DOHH2 (cell line): ENCODE measurements around the gene SPART.
"Not testable (repeated sequence)": the region's sequence is repeated elsewhere in the genome, so short reads cannot be mapped to it uniquely, and the experiment has no call there.

Experiments used
- H3F3A ChIP-seq: fragments of 200-600 bp; sonication (generic), shearing (Covaris generic); 2 replicates; pipeline ENCODE4 v1.6.0; 2016; ENCODE audit warnings: antibody characterized with exemption, mild to moderate bottlenecking; ENCODE audit not compliant: control insufficient read depth, insufficient read depth
- H3K27ac ChIP-seq: fragments of 200-600 bp; sonication (generic); 2 replicates; pipeline ENCODE4 v1.5.1; 2014; ENCODE audit warnings: low read depth, mild to moderate bottlenecking, low read length, moderate library complexity
- H3K27me3 ChIP-seq: fragments of 200-600 bp; sonication (generic); 2 replicates; pipeline ENCODE4 v1.6.1; 2014; ENCODE audit warnings: mild to moderate bottlenecking, low read length, mixed read lengths; ENCODE audit not compliant: control insufficient read depth
- H3K36me3 ChIP-seq: fragments of 200-600 bp; sonication (generic); 2 replicates; pipeline ENCODE4 v1.6.1; 2014; ENCODE audit warnings: mild to moderate bottlenecking, low read length, moderate library complexity, mixed read lengths; ENCODE audit not compliant: control insufficient read depth
- H3K4me1 ChIP-seq: fragments of 200-600 bp; sonication (generic); 2 replicates; pipeline ENCODE4 v1.6.1; 2014; ENCODE audit warnings: mild to moderate bottlenecking, low read length, mixed read lengths; ENCODE audit not compliant: control insufficient read depth
- H3K4me2 ChIP-seq: fragments of 200-600 bp; sonication (generic); 2 replicates; pipeline ENCODE4 v1.6.0; 2014; ENCODE audit warnings: mild to moderate bottlenecking, low read length, moderate library complexity
- H3K4me3 ChIP-seq: fragments of 200-600 bp; sonication (generic); 2 replicates; pipeline ENCODE4 v1.5.1; 2014; ENCODE audit warnings: mild to moderate bottlenecking, low read length, mixed read lengths
- H3K79me2 ChIP-seq: fragments of 200-600 bp; sonication (generic); 2 replicates; pipeline ENCODE4 v1.6.1; 2014; ENCODE audit warnings: mild to moderate bottlenecking, low read length, mixed read lengths; ENCODE audit not compliant: control insufficient read depth
- H3K9me2 ChIP-seq: fragments of 200-600 bp; sonication (generic); replicated peaks from 2 replicates; pipeline ENCODE4 v1.6.1; 2014; ENCODE audit warnings: mild to moderate bottlenecking, low read length, mixed read lengths; ENCODE audit not compliant: control insufficient read depth
- H3K9me3 ChIP-seq: fragments of 200-600 bp; sonication (generic); 2 replicates; pipeline ENCODE4 v1.6.1; 2014; ENCODE audit warnings: antibody characterized with exemption, low read length, mixed read lengths; ENCODE audit not compliant: control insufficient read depth, insufficient read depth
- H4K20me1 ChIP-seq: fragments of 200-600 bp; sonication (generic); 2 replicates; pipeline ENCODE4 v1.6.0; 2014; ENCODE audit warnings: low read depth, mild to moderate bottlenecking, antibody characterized with exemption, low read length, moderate library complexity; ENCODE audit not compliant: control insufficient read depth, insufficient read depth
- CTCF ChIP-seq: fragments of 200-600 bp; sonication (generic); IDR thresholded peaks from one replicate; pipeline ENCODE4 v1.5.1; 2014; ENCODE audit warnings: antibody characterized with exemption, mild to moderate bottlenecking, low read depth, low read length; ENCODE audit not compliant: poor library complexity, severe bottlenecking
- EZH2phosphoT487 ChIP-seq: fragments of 200-600 bp; sonication (generic); IDR thresholded peaks from 2 replicates; pipeline ENCODE4 v1.6.1; 2017; ENCODE audit warnings: borderline replicate concordance, mild to moderate bottlenecking, antibody characterized with exemption, low read length, moderate library complexity, mixed read lengths

SPART gene

GRCh38 chr13:36337938-36338641, 8.1 kb downstream of the SPART start:
- Histone ChIP-seq H3K4me3 (no peak overlapping the region), H3K36me3 (no peaks in the 10 kb centered on the region), H3K27ac (no peak overlapping the region), H3K79me2 (no peaks in the 10 kb centered on the region), H4K20me1 (no peaks in the 10 kb centered on the region), H3F3A (no peaks in the 10 kb centered on the region), H3K27me3 (no peaks in the 10 kb centered on the region), H3K9me3 (no peaks in the 10 kb centered on the region), H3K4me1 (no peaks in the 10 kb centered on the region), H3K4me2 (no peak overlapping the region), H3K9me2 (no peaks in the 10 kb centered on the region)
- TF ChIP-seq CTCF (no peak), EZH2phosphoT487 (no peak)

- no peak overlapping the region for H3K4me2 ChIP-seq
- no peak overlapping the region for H3K4me3 ChIP-seq
- no peaks in the 10 kb centered on the region for H3K9me3 ChIP-seq
- peaks cover 4% of the 10 kb centered on the region for H3K27me3 ChIP-seq
- H3K4me1 ChIP-seq, result no peaks in the 10 kb centered on the region
- TF ChIP-seq CTCF (no peak), EZH2phosphoT487 (no peak)
- H3F3A ChIP-seq, result no peaks in the 10 kb centered on the region
- H3K9me2 ChIP-seq, result no peaks in the 10 kb centered on the region
- H3K36me3 ChIP-seq, result no peaks in the 10 kb centered on the region
- H3K27ac ChIP-seq, result no peak overlapping the region
- no peaks in the 10 kb centered on the region for H4K20me1 ChIP-seq
- H3K79me2 ChIP-seq, result no peaks in the 10 kb centered on the region
Measured at GRCh38 chr13:36332986-36333385, 13.2 kb downstream of the SPART start.

- not testable (repeated sequence) for H3K27ac ChIP-seq, H3K36me3 ChIP-seq, H4K20me1 ChIP-seq, H3K9me3 ChIP-seq, H3K27me3 ChIP-seq, H3K4me3 ChIP-seq, H3K9me2 ChIP-seq, H3K4me2 ChIP-seq, H3F3A ChIP-seq, H3K79me2 ChIP-seq, H3K4me1 ChIP-seq
Measured at GRCh38 chr13:36332255-36332654, 13.9 kb downstream of the SPART start.

GRCh38 chr13:36331280-36331679, 14.9 kb downstream of the SPART start:
- no peaks in the 10 kb centered on the region for H3K4me1 ChIP-seq
- no peak overlapping the region for H3K4me3 ChIP-seq
- peaks cover 4% of the 10 kb centered on the region for H3K27me3 ChIP-seq
- no peak overlapping the region for H3K27ac ChIP-seq
- no peak for TF ChIP-seq CTCF
- TF ChIP-seq EZH2phosphoT487, result no peak
- no peaks in the 10 kb centered on the region for H3K36me3 ChIP-seq
- no peaks in the 10 kb centered on the region for H3K9me3 ChIP-seq
- no peaks in the 10 kb centered on the region for H3F3A ChIP-seq
- no peak overlapping the region for H3K4me2 ChIP-seq
- no peaks in the 10 kb centered on the region for H3K9me2 ChIP-seq
- no peaks in the 10 kb centered on the region for H3K79me2 ChIP-seq
- no peaks in the 10 kb centered on the region for H4K20me1 ChIP-seq
